Epithelial cell of esophagus (primary cell): Measurements from ENCODE around the gene PYGM.

ENCODE experiments used
- DNase-seq: peaks from one replicate; pipeline ENCODE4 v3.0.0; 2010; ENCODE audit warnings: low read depth
- H3K4me3 ChIP-seq: 2 replicates; pipeline ENCODE4 v1.5.1; 2011; ENCODE audit warnings: mild to moderate bottlenecking, low read length, control low read depth
- CTCF ChIP-seq: IDR thresholded peaks from 2 replicates; pipeline ENCODE4 v1.5.1; 2011; ENCODE audit warnings: low read depth, mild to moderate bottlenecking, low read length, control low read depth, inconsistent platforms; ENCODE audit not compliant: insufficient read depth; ENCODE audit errors: missing control alignments

PYGM gene

GRCh38 chr11:64763526-64764039 lies 3.8 kb upstream of the PYGM start:
- H3K4me3 ChIP-seq, result no peak overlapping the region
- DNase-seq, result no peak
- TF ChIP-seq CTCF, result no peak

- TF ChIP-seq CTCF, result no peak
- no peak overlapping the region for H3K4me3 ChIP-seq
- DNase-seq, result peak; percentile 78
Measured at GRCh38 chr11:64762674-64763525, 3.1 kb upstream of the PYGM start.

- peak; percentile 62 for DNase-seq
- H3K4me3 ChIP-seq, result no peak overlapping the region
- TF ChIP-seq CTCF, result no peak
Measured at GRCh38 chr11:64762277-64762673, 2.5 kb upstream of the PYGM start.

GRCh38 chr11:64760759-64761420 lies 1.1 kb upstream of the PYGM start:
- H3K4me3 ChIP-seq, result no peak overlapping the region
- TF ChIP-seq CTCF, result no peak

GRCh38 chr11:64759131-64759721 lies 548 bp downstream of the PYGM start:
- no peak overlapping the region for H3K4me3 ChIP-seq
- no peak for TF ChIP-seq CTCF
- no peak for DNase-seq

More at GRCh38 chr11:64760759-64761420, 1.1 kb upstream of the PYGM start:
- DNase-seq, result no peak

- no peak overlapping the region for H3K4me3 ChIP-seq
- no peak for DNase-seq
- TF ChIP-seq CTCF, result no peak
Measured at GRCh38 chr11:64758330-64759079, 1.3 kb downstream of the PYGM start.
